SU-DHL-6 (cell line): ENCODE results near the gene CABLES2.

Experiments
- CTCF ChIP-seq: fragments of 200-600 bp; sonication (generic); IDR thresholded peaks from one replicate; pipeline ENCODE4 v1.5.1; 2017; ENCODE audit warnings: antibody characterized with exemption, mild to moderate bottlenecking, low read length, moderate library complexity; ENCODE audit not compliant: insufficient read depth, poor library complexity, severe bottlenecking
- EZH2phosphoT487 ChIP-seq: fragments of 200-600 bp; sonication (generic), shearing (Covaris generic); conservative IDR thresholded peaks from 2 replicates; pipeline ENCODE4 v1.6.1; 2018; ENCODE audit warnings: mild to moderate bottlenecking, antibody characterized with exemption, low read length, moderate library complexity, mixed read lengths

- TF ChIP-seq CTCF (no peak), EZH2phosphoT487 (no peak)
Observed at GRCh38 chr20:62389601-62390087, 17.4 kb downstream of the CABLES2 start.
